K562 (cell line): ENCODE data around the gene MSRB3.

Experiments used
- CEBPZ ChIP-seq: fragments of 150-350 bp; IDR thresholded peaks from 2 replicates; pipeline ENCODE4 v1.6.1; 2014; ENCODE audit warnings: low read depth, mild to moderate bottlenecking, low read length, borderline replicate concordance
- CTCF ChIP-seq, 3 experiments: IDR thresholded peaks in 2 of 3; conservative IDR thresholded peaks in 1 of 3; 2 replicates each; pipeline ENCODE4 v1.5.1; 2011 to 2012; ENCODE audit warnings: low read length in 3 of 3, mild to moderate bottlenecking in 3 of 3, control low read depth in 2 of 3, improper control_type of control experiment in 1 of 3, inconsistent platforms in 1 of 3, low read depth in 1 of 3, mixed read lengths in 1 of 3, moderate library complexity in 1 of 3; ENCODE audit not compliant: insufficient read depth in 2 of 3
- EP300 ChIP-seq: IDR thresholded peaks from 2 replicates; pipeline ENCODE4 v1.6.1; 2012; ENCODE audit warnings: low read length, improper control_type of control experiment
- FOXM1 ChIP-seq, 2 experiments: fragments of 450-650 bp in 1 of 2; sonication (generic) in 1 of 2; formaldehyde crosslinking in 1 of 2; IDR thresholded peaks; 2 replicates each; pipeline versions ENCODE4 v1.6.1 to v1.9.0; 2017 to 2022; ENCODE audit warnings: low read depth in 2 of 2, mild to moderate bottlenecking in 2 of 2, missing genetic modification reagents in 1 of 2, moderate library complexity in 1 of 2
- FUS ChIP-seq: fragments of 200-400 bp; formaldehyde crosslinking; optimal IDR thresholded peaks from 2 replicates; pipeline ENCODE3; 2017; ENCODE audit warnings: low read depth, low read length
- MED1 ChIP-seq: sonication (generic); formaldehyde crosslinking; IDR thresholded peaks from 2 replicates; pipeline ENCODE4 v1.8.1; 2023; ENCODE audit warnings: missing genetic modification reagents, borderline replicate concordance
- MTA2 ChIP-seq: fragments of 450-650 bp; IDR thresholded peaks from 2 replicates; pipeline ENCODE4 v1.6.1; 2016; ENCODE audit warnings: low read depth
- MTA3 ChIP-seq: fragments of 450-650 bp; formaldehyde crosslinking; IDR thresholded peaks from 2 replicates; pipeline ENCODE4 v1.6.1; 2017; ENCODE audit warnings: mild to moderate bottlenecking, borderline replicate concordance
- PHB2 ChIP-seq: fragments of 450-650 bp; IDR thresholded peaks from 2 replicates; pipeline ENCODE4 v1.6.1; 2017; ENCODE audit warnings: low read depth
- POLR2A ChIP-seq: fragments of 450-650 bp; conservative IDR thresholded peaks from 2 replicates; pipeline ENCODE4 v1.6.1; 2016
- RBM34 ChIP-seq: fragments of 200-400 bp; formaldehyde crosslinking; IDR thresholded peaks from 2 replicates; pipeline ENCODE4 v1.6.1; 2018; ENCODE audit warnings: low read length, borderline replicate concordance; ENCODE audit not compliant: insufficient read depth
- TCF7 ChIP-seq: sonication (generic); IDR thresholded peaks from 2 replicates; pipeline ENCODE4 v1.6.1; 2016; ENCODE audit warnings: antibody characterized with exemption, borderline replicate concordance
- TSHZ1 ChIP-seq: fragments of 250-450 bp; sonication (Bioruptor Pico); IDR thresholded peaks from 2 replicates; pipeline ENCODE4 v1.4.0; 2020; ENCODE audit warnings: mild to moderate bottlenecking, moderate library complexity

- TF ChIP-seq MED1 (CRISPR knock-in tag), result no peak
- no peak for TF ChIP-seq FUS
- no peak for TF ChIP-seq FOXM1 (IDR thresholded peaks at IDR 0.05; ENCODE audit: low read depth)
- TF ChIP-seq FOXM1 (CRISPR knock-in tag; IDR thresholded peaks at IDR 0.05; ENCODE audit: low read depth), result no peak
- no peak for TF ChIP-seq RBM34
- no peak for TF ChIP-seq CEBPZ
- TF ChIP-seq PHB2, result no peak
- TF ChIP-seq CTCF (IDR thresholded peaks at IDR 0.05 in 2 of 3, conservative IDR thresholded peaks at IDR 0.05 in 1 of 3; ENCODE audit: insufficient read depth in 2 of 3, low read depth in 1 of 3, low read length in 3 of 3), result no peak
- no peak for TF ChIP-seq EP300
- TF ChIP-seq POLR2A, result no peak
- TF ChIP-seq TSHZ1 (CRISPR knock-in tag), result no peak
- no peak for TF ChIP-seq MTA2
- TF ChIP-seq MTA3, result no peak
- TF ChIP-seq TCF7, result no peak
These were observed 185.1 kb downstream of the MSRB3 start for GRCh38 chr12:65463611-65464010.
